ENCODE results near the gene PHOSPHO2. TPM values are rescaled to one million over a fixed set of nuclear protein-coding genes. Genes with fewer than 3 reads are reported as not detected.

PHOSPHO2 gene
- total RNA-seq, 1 donor from 2014 or later, result 3.2 TPM

- intact Hi-C loops (cut with micrococcal nuclease), result no loop called here
- Histone ChIP-seq H3K36me3 (no peaks in the 10 kb centered on the region), H3K4me3 (no peak overlapping the region), H3K4me1 (peaks cover 9% of the 10 kb centered on the region), H3K27me3 (ENCODE audit: low read depth) (no peaks in the 10 kb centered on the region), H3K9me3 (replicated peaks) (no peaks in the 10 kb centered on the region), H3K27ac (replicated peaks) (no peak overlapping the region)
- TF ChIP-seq, protein P1, sequence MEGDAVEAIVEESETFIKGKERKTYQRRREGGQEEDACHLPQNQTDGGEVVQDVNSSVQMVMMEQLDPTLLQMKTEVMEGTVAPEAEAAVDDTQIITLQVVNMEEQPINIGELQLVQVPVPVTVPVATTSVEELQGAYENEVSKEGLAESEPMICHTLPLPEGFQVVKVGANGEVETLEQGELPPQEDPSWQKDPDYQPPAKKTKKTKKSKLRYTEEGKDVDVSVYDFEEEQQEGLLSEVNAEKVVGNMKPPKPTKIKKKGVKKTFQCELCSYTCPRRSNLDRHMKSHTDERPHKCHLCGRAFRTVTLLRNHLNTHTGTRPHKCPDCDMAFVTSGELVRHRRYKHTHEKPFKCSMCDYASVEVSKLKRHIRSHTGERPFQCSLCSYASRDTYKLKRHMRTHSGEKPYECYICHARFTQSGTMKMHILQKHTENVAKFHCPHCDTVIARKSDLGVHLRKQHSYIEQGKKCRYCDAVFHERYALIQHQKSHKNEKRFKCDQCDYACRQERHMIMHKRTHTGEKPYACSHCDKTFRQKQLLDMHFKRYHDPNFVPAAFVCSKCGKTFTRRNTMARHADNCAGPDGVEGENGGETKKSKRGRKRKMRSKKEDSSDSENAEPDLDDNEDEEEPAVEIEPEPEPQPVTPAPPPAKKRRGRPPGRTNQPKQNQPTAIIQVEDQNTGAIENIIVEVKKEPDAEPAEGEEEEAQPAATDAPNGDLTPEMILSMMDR (IDR thresholded peaks at IDR 0.05; ENCODE audit: borderline replicate concordance), result no peak
- DNase-seq, result no peak
Measured at GRCh38 chr2:169664978-169665930, 29.0 kb upstream of the PHOSPHO2 start.

DNA sequence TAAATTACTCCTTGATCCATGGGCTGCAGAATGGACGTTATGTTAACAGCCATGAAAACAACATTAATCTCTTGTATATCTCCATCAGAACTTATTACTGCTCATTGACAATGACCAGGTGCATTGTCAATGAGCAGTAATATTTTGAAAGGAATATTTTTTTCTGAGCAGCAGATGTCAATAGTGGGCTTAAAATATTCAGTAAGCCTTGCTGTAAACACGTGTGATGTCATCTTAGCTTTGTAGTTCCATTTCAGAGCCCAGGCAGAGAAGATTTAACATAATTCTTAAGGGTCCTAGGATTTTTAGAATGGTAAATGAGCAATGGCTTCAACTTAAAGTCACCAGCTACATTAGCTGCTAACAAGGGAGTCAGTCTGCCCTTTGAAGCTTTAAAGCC is 26.7 kb upstream of the PHOSPHO2 start:
- H3K9me3 ChIP-seq (replicated peaks), result no peaks in the 10 kb centered on the region
- no peaks in the 10 kb centered on the region for H3K36me3 ChIP-seq
- TF ChIP-seq, protein P1 (IDR thresholded peaks at IDR 0.05; ENCODE audit: borderline replicate concordance), result no peak
- H3K27ac ChIP-seq (replicated peaks), result no peak overlapping the region
- DNase-seq, result no peak
- peaks cover 9% of the 10 kb centered on the region for H3K4me1 ChIP-seq
- H3K4me3 ChIP-seq, result no peak overlapping the region
- intact Hi-C loops (cut with micrococcal nuclease), result no loop called here
- H3K27me3 ChIP-seq (ENCODE audit: low read depth), result no peaks in the 10 kb centered on the region

GRCh38 chr2:169670215-169670651 is 24.0 kb upstream of the PHOSPHO2 start:
- Histone ChIP-seq H3K27me3 (ENCODE audit: low read depth) (no peaks in the 10 kb centered on the region), H3K4me3 (no peak overlapping the region), H3K9me3 (replicated peaks) (no peaks in the 10 kb centered on the region), H3K4me1 (peaks cover 3% of the 10 kb centered on the region), H3K36me3 (no peaks in the 10 kb centered on the region), H3K27ac (replicated peaks) (no peak overlapping the region)
- TF ChIP-seq, protein P1 (IDR thresholded peaks at IDR 0.05; ENCODE audit: borderline replicate concordance), result no peak
- no peak for DNase-seq
- intact Hi-C loops (cut with micrococcal nuclease), result no loop called here

- no peaks in the 10 kb centered on the region for H3K4me1 ChIP-seq
- H3K9me3 ChIP-seq (replicated peaks), result no peaks in the 10 kb centered on the region
- DNase-seq, result no peak
- no peak overlapping the region for H3K27ac ChIP-seq (replicated peaks)
- intact Hi-C loops (cut with micrococcal nuclease), result no loop called here
- H3K27me3 ChIP-seq (ENCODE audit: low read depth), result no peaks in the 10 kb centered on the region
- H3K4me3 ChIP-seq, result no peak overlapping the region
- no peaks in the 10 kb centered on the region for H3K36me3 ChIP-seq
- TF ChIP-seq, protein P1 (IDR thresholded peaks at IDR 0.05; ENCODE audit: borderline replicate concordance), result no peak
Measured at GRCh38 chr2:169670937-169671336, 23.3 kb upstream of the PHOSPHO2 start.

DNA sequence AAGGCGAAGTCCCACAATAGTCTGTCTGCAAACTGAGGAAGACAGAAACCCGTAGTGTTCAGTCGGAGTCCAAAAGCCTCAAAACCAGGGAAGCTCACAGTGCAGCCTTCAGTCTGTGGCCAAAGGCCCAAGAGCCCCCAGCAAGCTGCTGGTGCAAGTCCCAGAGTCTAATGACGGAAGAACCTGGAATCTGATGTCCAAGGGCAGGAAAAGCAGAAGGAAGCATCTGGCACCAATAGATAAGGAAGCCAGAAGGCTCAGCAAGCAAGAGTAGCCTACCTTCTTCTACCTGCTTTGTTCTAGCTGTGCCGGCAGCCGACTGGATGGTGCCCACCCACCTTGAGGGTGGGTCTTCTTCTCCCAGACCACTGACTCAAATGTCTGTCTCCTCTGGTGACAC is 21.9 kb upstream of the PHOSPHO2 start:
- intact Hi-C loops (cut with micrococcal nuclease), result no loop called here
- no peak overlapping the region for H3K27ac ChIP-seq (replicated peaks)
- TF ChIP-seq, protein P1 (IDR thresholded peaks at IDR 0.05; ENCODE audit: borderline replicate concordance), result no peak
- H3K4me3 ChIP-seq, result no peak overlapping the region
- H3K36me3 ChIP-seq, result no peaks in the 10 kb centered on the region
- H3K9me3 ChIP-seq (replicated peaks), result no peaks in the 10 kb centered on the region
- no peaks in the 10 kb centered on the region for H3K27me3 ChIP-seq (ENCODE audit: low read depth)
- no peaks in the 10 kb centered on the region for H3K4me1 ChIP-seq
- no peak for DNase-seq
